Suprapubic skin (tissue), 3 donors: ENCODE results near the gene SEPTIN3.

Experiments
- POLR2AphosphoS5 ChIP-seq, 3 donors: sonication (generic); formaldehyde crosslinking; IDR thresholded peaks; one replicate each; pipeline ENCODE4 v1.6.1; 2017; ENCODE audit warnings: antibody characterized with exemption in 3 of 3
- TF ChIP-seq, protein P1 (sequence below), 2 donors: fragments of 200-600 bp in 1 of 2; fragments of 450-650 bp in 1 of 2; sonication (generic) in 1 of 2; IDR thresholded peaks; one replicate each; pipeline ENCODE4 v1.5.1; 2016 to 2019; ENCODE audit warnings: antibody characterized with exemption in 2 of 2, mild to moderate bottlenecking in 1 of 2, moderate library complexity in 1 of 2

DNA sequence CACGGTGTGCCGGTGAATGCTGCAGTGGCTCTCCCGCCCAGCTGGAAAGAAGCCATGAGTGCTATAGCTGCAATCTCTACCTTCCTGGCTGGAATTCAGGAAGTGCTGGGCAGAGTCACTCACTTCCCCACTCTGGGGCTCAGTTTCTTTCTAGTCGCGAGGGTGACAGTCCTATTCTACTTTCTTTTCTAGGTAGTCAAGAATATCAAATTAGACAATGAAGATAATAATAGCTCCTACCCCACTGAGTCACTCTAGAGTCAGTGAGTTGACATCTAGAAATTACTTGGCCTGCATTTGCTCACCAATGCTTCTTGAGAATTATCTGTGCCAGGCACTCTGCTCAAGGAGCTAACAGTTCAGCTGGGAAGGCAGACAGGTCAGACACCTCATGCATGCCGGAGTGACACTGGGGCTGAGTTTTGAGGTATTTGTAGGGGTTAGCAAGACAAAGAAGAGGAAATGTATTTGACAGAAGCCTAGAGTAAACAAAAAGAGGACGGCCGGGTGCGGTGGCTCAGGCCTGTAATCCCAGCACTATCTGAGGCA, 25.5 kb upstream of the SEPTIN3 start:
- TF ChIP-seq, protein P1, sequence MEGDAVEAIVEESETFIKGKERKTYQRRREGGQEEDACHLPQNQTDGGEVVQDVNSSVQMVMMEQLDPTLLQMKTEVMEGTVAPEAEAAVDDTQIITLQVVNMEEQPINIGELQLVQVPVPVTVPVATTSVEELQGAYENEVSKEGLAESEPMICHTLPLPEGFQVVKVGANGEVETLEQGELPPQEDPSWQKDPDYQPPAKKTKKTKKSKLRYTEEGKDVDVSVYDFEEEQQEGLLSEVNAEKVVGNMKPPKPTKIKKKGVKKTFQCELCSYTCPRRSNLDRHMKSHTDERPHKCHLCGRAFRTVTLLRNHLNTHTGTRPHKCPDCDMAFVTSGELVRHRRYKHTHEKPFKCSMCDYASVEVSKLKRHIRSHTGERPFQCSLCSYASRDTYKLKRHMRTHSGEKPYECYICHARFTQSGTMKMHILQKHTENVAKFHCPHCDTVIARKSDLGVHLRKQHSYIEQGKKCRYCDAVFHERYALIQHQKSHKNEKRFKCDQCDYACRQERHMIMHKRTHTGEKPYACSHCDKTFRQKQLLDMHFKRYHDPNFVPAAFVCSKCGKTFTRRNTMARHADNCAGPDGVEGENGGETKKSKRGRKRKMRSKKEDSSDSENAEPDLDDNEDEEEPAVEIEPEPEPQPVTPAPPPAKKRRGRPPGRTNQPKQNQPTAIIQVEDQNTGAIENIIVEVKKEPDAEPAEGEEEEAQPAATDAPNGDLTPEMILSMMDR (IDR thresholded peaks at IDR 0.05): no peak
- no peak for TF ChIP-seq POLR2AphosphoS5 (IDR thresholded peaks at IDR 0.05)
